HG03025 (cell line): ENCODE results near the gene BTBD3.

Experiments used
- ATAC-seq: cut with Tn5 transposase; IDR thresholded peaks from one replicate; pipeline ENCODE4 v1.9.1; 2021; ENCODE audit warnings: mild to moderate bottlenecking, moderate library complexity; ENCODE audit not compliant: unreplicated experiment, low FRiP score

Gene BTBD3

GRCh38 chr20:11917663-11918062 is at the start of gene BTBD3:
Gene BTBD3, plus strand, starts transcription at chr20:11917893. Its CDS starts 383 bp downstream, at chr20:11918276.
- peak; percentile 57 for ATAC-seq

- no peak for ATAC-seq
Measured at GRCh38 chr20:11869641-11870040, 48.1 kb upstream of the BTBD3 start.

GRCh38 chr20:11870411-11870810 is 47.3 kb upstream of the BTBD3 start:
- no peak for ATAC-seq

- no peak for ATAC-seq
Measured at GRCh38 chr20:11876555-11876954, 41.1 kb upstream of the BTBD3 start.

- ATAC-seq = no peak
Measured at GRCh38 chr20:11880680-11881079, 37.0 kb upstream of the BTBD3 start.

GRCh38 chr20:11881449-11881848 is 36.2 kb upstream of the BTBD3 start:
- no peak for ATAC-seq

- no peak for ATAC-seq
Measured at GRCh38 chr20:11882651-11883050, 35.0 kb upstream of the BTBD3 start.

- no peak for ATAC-seq
Measured at GRCh38 chr20:11888648-11889047, 29.0 kb upstream of the BTBD3 start.

- ATAC-seq = peak; percentile 69
Measured at GRCh38 chr20:11890331-11891076, 27.2 kb upstream of the BTBD3 start.

GRCh38 chr20:11891077-11891775 is 26.5 kb upstream of the BTBD3 start:
- ATAC-seq = peak; percentile 29

- ATAC-seq = no peak
Measured at GRCh38 chr20:11891776-11892545, 25.7 kb upstream of the BTBD3 start.

GRCh38 chr20:11894062-11894461 is 23.6 kb upstream of the BTBD3 start:
- no peak for ATAC-seq

GRCh38 chr20:11895861-11896387 is 21.8 kb upstream of the BTBD3 start:
- ATAC-seq = no peak

- no peak for ATAC-seq
Measured at GRCh38 chr20:11901127-11901526, 16.6 kb upstream of the BTBD3 start.

- ATAC-seq = no peak
Measured at GRCh38 chr20:11902285-11902697, 15.4 kb upstream of the BTBD3 start.

- no peak for ATAC-seq
Measured at GRCh38 chr20:11905460-11906179, 12.1 kb upstream of the BTBD3 start.

GRCh38 chr20:11906626-11907480 is 10.8 kb upstream of the BTBD3 start:
- no peak for ATAC-seq

GRCh38 chr20:11907621-11908020 is 10.1 kb upstream of the BTBD3 start:
- ATAC-seq = no peak

GRCh38 chr20:11912013-11912658 is 5.6 kb upstream of the BTBD3 start:
- no peak for ATAC-seq
